22Rv1 (cell line): ENCODE data around the gene LYZL6.

Source experiments
- ZFX ChIP-seq: fragments of 450-650 bp; IDR thresholded peaks from 2 replicates; pipeline ENCODE4 v1.6.1; 2017; ENCODE audit warnings: antibody characterized with exemption, borderline replicate concordance
- TF ChIP-seq, protein P1 (sequence below): fragments of 450-650 bp; IDR thresholded peaks from 2 replicates; pipeline ENCODE4 v1.5.1; 2017; ENCODE audit warnings: mild to moderate bottlenecking

- TF ChIP-seq, protein P1, sequence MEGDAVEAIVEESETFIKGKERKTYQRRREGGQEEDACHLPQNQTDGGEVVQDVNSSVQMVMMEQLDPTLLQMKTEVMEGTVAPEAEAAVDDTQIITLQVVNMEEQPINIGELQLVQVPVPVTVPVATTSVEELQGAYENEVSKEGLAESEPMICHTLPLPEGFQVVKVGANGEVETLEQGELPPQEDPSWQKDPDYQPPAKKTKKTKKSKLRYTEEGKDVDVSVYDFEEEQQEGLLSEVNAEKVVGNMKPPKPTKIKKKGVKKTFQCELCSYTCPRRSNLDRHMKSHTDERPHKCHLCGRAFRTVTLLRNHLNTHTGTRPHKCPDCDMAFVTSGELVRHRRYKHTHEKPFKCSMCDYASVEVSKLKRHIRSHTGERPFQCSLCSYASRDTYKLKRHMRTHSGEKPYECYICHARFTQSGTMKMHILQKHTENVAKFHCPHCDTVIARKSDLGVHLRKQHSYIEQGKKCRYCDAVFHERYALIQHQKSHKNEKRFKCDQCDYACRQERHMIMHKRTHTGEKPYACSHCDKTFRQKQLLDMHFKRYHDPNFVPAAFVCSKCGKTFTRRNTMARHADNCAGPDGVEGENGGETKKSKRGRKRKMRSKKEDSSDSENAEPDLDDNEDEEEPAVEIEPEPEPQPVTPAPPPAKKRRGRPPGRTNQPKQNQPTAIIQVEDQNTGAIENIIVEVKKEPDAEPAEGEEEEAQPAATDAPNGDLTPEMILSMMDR: no peak
- no peak for TF ChIP-seq ZFX
Observed at GRCh38 chr17:35942588-35943186, 826 bp downstream of the LYZL6 start.
